HepG2 (cell line): ENCODE measurements around the gene HMG20B. TPM values are rescaled to one million over a fixed set of nuclear protein-coding genes. Genes with fewer than 3 reads are reported as not detected.

Source experiments
- BCL3 ChIP-seq: sonication (generic); formaldehyde crosslinking; IDR thresholded peaks from 2 replicates; pipeline ENCODE4 v1.5.1; 2020; ENCODE audit warnings: mild to moderate bottlenecking, missing genetic modification reagents, moderate library complexity
- CBX1 ChIP-seq: IDR thresholded peaks from one replicate; pipeline ENCODE4 v1.6.1; 2016; ENCODE audit warnings: antibody characterized with exemption, low read depth
- ERF ChIP-seq: IDR thresholded peaks from 2 replicates; pipeline ENCODE4 v1.6.1; 2018; ENCODE audit warnings: missing biosample characterization, missing genetic modification reagents
- ETV5 ChIP-seq: IDR thresholded peaks from 2 replicates; pipeline ENCODE4 v1.6.1; 2018; ENCODE audit warnings: missing biosample characterization, missing genetic modification reagents, inconsistent platforms, borderline replicate concordance
- FOXJ3 ChIP-seq: sonication (generic); formaldehyde crosslinking; IDR thresholded peaks from 2 replicates; pipeline ENCODE4 v1.4.0; 2020; ENCODE audit warnings: missing genetic modification reagents, mild to moderate bottlenecking, borderline replicate concordance
- FUBP1 ChIP-seq: sonication (generic); formaldehyde crosslinking; IDR thresholded peaks from 2 replicates; pipeline ENCODE4 v1.5.1; 2020; ENCODE audit warnings: missing genetic modification reagents, mild to moderate bottlenecking, borderline replicate concordance
- HMG20A ChIP-seq: IDR thresholded peaks from 2 replicates; pipeline ENCODE4 v1.6.1; 2016; ENCODE audit warnings: borderline replicate concordance
- KDM3A ChIP-seq: IDR thresholded peaks from 2 replicates; pipeline ENCODE4 v1.6.1; 2018; ENCODE audit warnings: low read depth, missing compliant biosample characterization
- KDM6A ChIP-seq: IDR thresholded peaks from 2 replicates; pipeline ENCODE4 v1.6.1; 2016; ENCODE audit warnings: low read depth
- MAZ ChIP-seq, 2 experiments: sonication (generic) in 1 of 2; formaldehyde crosslinking in 1 of 2; IDR thresholded peaks; 2 replicates each; pipeline versions ENCODE4 v1.5.0 to v1.6.1; 2012 to 2020; ENCODE audit warnings: low read depth in 2 of 2, mild to moderate bottlenecking in 2 of 2, borderline replicate concordance in 1 of 2, improper control_type of control experiment in 1 of 2, low read length in 1 of 2, missing genetic modification reagents in 1 of 2, moderate library complexity in 1 of 2
- NONO ChIP-seq, 2 experiments: fragments of 450-650 bp in 1 of 2; sonication (generic) in 1 of 2; formaldehyde crosslinking in 1 of 2; IDR thresholded peaks in 1 of 2; conservative IDR thresholded peaks in 1 of 2; 2 replicates each; pipeline versions ENCODE4 v1.6.1 to v1.8.0; 2017 to 2022; ENCODE audit warnings: mild to moderate bottlenecking in 1 of 2, missing genetic modification reagents in 1 of 2, moderate library complexity in 1 of 2
- PAWR ChIP-seq: sonication (generic); formaldehyde crosslinking; IDR thresholded peaks from 2 replicates; pipeline ENCODE4 v1.4.0; 2020; ENCODE audit warnings: missing genetic modification reagents, mild to moderate bottlenecking, borderline replicate concordance
- SP4 ChIP-seq: sonication (generic); formaldehyde crosslinking; IDR thresholded peaks from 2 replicates; pipeline ENCODE4 v1.8.1; 2023; ENCODE audit warnings: mild to moderate bottlenecking, missing genetic modification reagents
- ZEB1 ChIP-seq: IDR thresholded peaks from 2 replicates; pipeline ENCODE4 v1.6.1; 2012; ENCODE audit warnings: mild to moderate bottlenecking, low read depth, inconsistent platforms; ENCODE audit not compliant: insufficient replicate concordance
- ZFP37 ChIP-seq: sonication (generic); formaldehyde crosslinking; IDR thresholded peaks from 2 replicates; pipeline ENCODE4 v1.4.0; 2020; ENCODE audit warnings: missing genetic modification reagents, borderline replicate concordance
- ZNF232 ChIP-seq: sonication (generic); formaldehyde crosslinking; IDR thresholded peaks from 2 replicates; pipeline ENCODE4 v1.4.0; 2020; ENCODE audit warnings: missing genetic modification reagents, borderline replicate concordance
- ZNF264 ChIP-seq: sonication (generic); formaldehyde crosslinking; IDR thresholded peaks from 2 replicates; pipeline ENCODE4 v1.4.0; 2020; ENCODE audit warnings: missing genetic modification reagents
- ZNF570 ChIP-seq: sonication (generic); formaldehyde crosslinking; IDR thresholded peaks from 2 replicates; pipeline ENCODE4 v1.4.0; 2020; ENCODE audit warnings: mild to moderate bottlenecking, missing genetic modification reagents, borderline replicate concordance
- ZNF652 ChIP-seq: IDR thresholded peaks from 2 replicates; pipeline ENCODE4 v1.6.1; 2016; ENCODE audit warnings: low read depth, borderline replicate concordance
- polyA plus RNA-seq, 8 experiments: library from polyadenylated mRNA; depleted of rRNA in 3 of 8; stranded (reverse) in 7 of 8; unstranded in 1 of 8; fragments of >200 nt; fragmentation: Illumina TruSeq in 4 of 8; extraction: Trizol in 4 of 8; gene quantifications; 2 replicates each; pipeline versions ENCODE4 v1.2.1 to v1.2.3, GENCODE V29; 2011 to 2016; ENCODE audit warnings: low read depth in 4 of 8, missing spikeins in 1 of 8, mixed read lengths in 1 of 8; ENCODE audit not compliant: insufficient read depth in 1 of 8
- total RNA-seq, 5 experiments: library from RNA; depleted of rRNA; stranded (reverse); fragments of >200 nt; fragmentation: Illumina TruSeq; extraction: Trizol; gene quantifications; 2 replicates each; pipeline ENCODE4 v1.2.3, GENCODE V29; 2016; ENCODE audit warnings: low read depth in 1 of 5
- TF ChIP-seq, protein P1 (sequence below): IDR thresholded peaks from 2 replicates; pipeline ENCODE4 v1.6.1; 2012; ENCODE audit warnings: low read length, improper control_type of control experiment
- TF ChIP-seq, protein P2 (sequence below): sonication (generic); formaldehyde crosslinking; IDR thresholded peaks from 2 replicates; pipeline ENCODE4 v1.4.0; 2020; ENCODE audit warnings: missing genetic modification reagents

Gene HMG20B
- total and polyA plus RNA-seq, 2 of the 13 experiments (the other 11 are each of a cell fraction or from before 2014, with no cell fraction given): 23.9 to 29.2 TPM

- TF ChIP-seq FUBP1 (no peak), KDM3A (CRISPR knock-in tag) (0 out of 2 replicates have a peak, but pooled peaks have one; percentile 41), ZNF570 (CRISPR knock-in tag) (no peak), ZNF232 (CRISPR knock-in tag) (no peak), ZFP37 (CRISPR knock-in tag) (peak; percentile 26; the same call in 1 of the 2 replicates), BCL3 (CRISPR knock-in tag) (peak; percentile 60; the same call in 1 of the 2 replicates), ETV5 (CRISPR knock-in tag) (no peak; the same call in 1 of the 2 replicates), CBX1 (no peak), FOXJ3 (CRISPR knock-in tag) (no peak), ZNF652 (CRISPR knock-in tag) (no peak), ZEB1 (no peak), MAZ (IDR thresholded peaks at IDR 0.05; ENCODE audit: borderline replicate concordance, low read depth, low read length) (peak; percentile 50; the same call in 1 of the 2 replicates), MAZ (CRISPR knock-in tag; IDR thresholded peaks at IDR 0.05; ENCODE audit: low read depth) (peak; percentile 94), HMG20A (CRISPR knock-in tag) (no peak), NONO (IDR thresholded peaks at IDR 0.05) (no peak), NONO (CRISPR knock-in tag; conservative IDR thresholded peaks at IDR 0.05) (peak; percentile 94), ZNF264 (CRISPR knock-in tag) (no peak), ERF (CRISPR knock-in tag) (peak; percentile 89), PAWR (CRISPR knock-in tag) (no peak), KDM6A (CRISPR knock-in tag) (no peak), SP4 (peak; percentile 99)
- TF ChIP-seq, protein P1, sequence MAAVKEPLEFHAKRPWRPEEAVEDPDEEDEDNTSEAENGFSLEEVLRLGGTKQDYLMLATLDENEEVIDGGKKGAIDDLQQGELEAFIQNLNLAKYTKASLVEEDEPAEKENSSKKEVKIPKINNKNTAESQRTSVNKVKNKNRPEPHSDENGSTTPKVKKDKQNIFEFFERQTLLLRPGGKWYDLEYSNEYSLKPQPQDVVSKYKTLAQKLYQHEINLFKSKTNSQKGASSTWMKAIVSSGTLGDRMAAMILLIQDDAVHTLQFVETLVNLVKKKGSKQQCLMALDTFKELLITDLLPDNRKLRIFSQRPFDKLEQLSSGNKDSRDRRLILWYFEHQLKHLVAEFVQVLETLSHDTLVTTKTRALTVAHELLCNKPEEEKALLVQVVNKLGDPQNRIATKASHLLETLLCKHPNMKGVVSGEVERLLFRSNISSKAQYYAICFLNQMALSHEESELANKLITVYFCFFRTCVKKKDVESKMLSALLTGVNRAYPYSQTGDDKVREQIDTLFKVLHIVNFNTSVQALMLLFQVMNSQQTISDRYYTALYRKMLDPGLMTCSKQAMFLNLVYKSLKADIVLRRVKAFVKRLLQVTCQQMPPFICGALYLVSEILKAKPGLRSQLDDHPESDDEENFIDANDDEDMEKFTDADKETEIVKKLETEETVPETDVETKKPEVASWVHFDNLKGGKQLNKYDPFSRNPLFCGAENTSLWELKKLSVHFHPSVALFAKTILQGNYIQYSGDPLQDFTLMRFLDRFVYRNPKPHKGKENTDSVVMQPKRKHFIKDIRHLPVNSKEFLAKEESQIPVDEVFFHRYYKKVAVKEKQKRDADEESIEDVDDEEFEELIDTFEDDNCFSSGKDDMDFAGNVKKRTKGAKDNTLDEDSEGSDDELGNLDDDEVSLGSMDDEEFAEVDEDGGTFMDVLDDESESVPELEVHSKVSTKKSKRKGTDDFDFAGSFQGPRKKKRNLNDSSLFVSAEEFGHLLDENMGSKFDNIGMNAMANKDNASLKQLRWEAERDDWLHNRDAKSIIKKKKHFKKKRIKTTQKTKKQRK: no peak
- TF ChIP-seq, protein P2, sequence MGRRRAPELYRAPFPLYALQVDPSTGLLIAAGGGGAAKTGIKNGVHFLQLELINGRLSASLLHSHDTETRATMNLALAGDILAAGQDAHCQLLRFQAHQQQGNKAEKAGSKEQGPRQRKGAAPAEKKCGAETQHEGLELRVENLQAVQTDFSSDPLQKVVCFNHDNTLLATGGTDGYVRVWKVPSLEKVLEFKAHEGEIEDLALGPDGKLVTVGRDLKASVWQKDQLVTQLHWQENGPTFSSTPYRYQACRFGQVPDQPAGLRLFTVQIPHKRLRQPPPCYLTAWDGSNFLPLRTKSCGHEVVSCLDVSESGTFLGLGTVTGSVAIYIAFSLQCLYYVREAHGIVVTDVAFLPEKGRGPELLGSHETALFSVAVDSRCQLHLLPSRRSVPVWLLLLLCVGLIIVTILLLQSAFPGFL: no peak
Observed at GRCh38 chr19:3626473-3627350, 54.0 kb downstream of the HMG20B start, which contains the start of gene CACTIN (continued).
